Skin of body (tissue), 2 donors: ENCODE data around the gene ADGRF3. TPM values are rescaled to one million over a fixed set of nuclear protein-coding genes. Genes with fewer than 3 reads are reported as not detected.
"Not testable (repeated sequence)": the region's sequence is repeated elsewhere in the genome, so short reads cannot be mapped to it uniquely, and the experiment has no call there.

Source experiments
- DNase-seq: peaks from one replicate; lab custom pipeline; 2025; lab: John Stamatoyannopoulos, UW
- total RNA-seq: library from RNA; depleted of rRNA; stranded (reverse); fragments of >200 nt; gene quantifications from one replicate; pipeline ENCODE4 v1.2.3, GENCODE V29; 2014

The ADGRF3 gene
- total RNA-seq, 1 donor from 2014 or later: not detected

DNA sequence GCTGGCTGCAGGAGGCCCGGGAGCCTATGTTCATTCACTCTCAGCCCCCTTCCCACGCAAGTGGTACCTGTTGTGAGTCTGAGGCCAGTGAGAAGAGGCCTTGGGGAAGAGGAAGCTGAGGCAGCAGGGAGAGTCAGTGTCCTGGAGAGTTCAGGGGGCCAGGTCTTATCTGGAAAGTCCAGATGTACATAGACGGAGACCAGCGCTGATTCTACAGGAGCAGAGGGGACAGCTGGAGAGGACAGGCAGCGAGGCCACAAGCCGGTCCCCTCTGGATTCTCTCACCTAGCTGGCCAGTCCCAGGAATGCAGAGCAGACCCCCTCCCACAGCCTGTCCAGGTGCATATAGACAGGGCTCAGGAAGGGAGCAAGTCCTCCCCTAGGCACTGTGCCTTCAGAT, 29.7 kb downstream of the ADGRF3 start:
- no peak for DNase-seq

DNA sequence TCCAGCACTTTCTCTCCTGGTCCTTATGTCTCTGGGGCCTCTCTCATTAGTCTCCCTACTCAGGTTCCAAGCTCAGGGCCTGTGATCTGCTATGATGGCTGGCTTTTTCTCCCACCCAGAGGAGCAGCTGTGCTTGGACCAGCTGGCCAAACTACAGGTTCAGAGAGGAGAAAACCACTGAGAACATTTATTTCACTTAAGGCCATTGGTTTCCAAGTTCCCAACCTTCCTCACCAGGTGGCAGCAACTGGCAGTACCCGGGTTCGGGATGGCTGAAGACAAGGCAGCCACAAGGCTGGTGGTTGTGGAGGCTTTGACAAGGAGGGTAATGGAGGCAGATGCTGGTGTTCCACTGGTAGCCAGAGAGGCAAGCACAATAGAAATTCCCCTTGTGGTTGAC, 30.5 kb downstream of the ADGRF3 start:
- DNase-seq: no peak

DNA sequence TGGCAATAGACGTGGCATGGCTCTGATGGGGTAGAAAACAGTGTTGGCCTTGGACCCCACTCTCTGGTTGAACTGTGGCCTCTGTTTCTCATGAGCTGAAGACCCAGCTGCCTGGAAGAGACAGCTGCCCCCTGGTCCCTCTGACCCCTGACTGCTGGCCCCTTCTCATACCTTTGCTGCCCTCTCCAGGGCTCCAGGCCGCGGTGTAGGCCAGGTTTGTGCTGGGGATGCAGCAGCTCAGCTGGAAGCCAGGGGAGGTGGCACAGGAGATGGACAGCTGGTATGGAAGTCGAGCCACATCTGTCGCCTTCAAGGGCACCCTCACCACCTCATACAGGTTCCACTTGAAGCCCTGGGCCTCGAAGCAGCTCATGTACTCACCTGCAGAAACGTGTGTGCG, 32.3 kb downstream of the ADGRF3 start:
- DNase-seq: no peak

DNA sequence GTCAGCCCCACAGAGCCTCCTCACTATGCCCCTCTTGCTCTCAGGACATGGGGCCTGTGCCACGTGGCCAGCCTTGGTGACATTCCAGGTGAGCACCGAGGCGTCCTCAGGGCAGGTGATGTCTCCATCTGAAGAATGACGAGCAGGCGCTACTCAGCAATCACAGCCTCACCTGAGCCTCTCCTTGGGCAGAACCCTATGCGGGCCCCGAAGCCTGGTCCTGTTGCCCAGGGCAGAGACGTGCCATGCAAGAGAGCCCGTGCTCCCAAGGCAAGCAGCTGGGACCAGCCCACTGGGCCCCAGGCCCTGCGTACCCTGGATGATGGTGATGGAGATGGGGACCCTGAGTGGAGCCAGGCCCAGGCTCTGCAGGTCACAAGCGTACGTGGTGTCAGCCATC, 33.1 kb downstream of the ADGRF3 start:
- DNase-seq: no peak

DNA sequence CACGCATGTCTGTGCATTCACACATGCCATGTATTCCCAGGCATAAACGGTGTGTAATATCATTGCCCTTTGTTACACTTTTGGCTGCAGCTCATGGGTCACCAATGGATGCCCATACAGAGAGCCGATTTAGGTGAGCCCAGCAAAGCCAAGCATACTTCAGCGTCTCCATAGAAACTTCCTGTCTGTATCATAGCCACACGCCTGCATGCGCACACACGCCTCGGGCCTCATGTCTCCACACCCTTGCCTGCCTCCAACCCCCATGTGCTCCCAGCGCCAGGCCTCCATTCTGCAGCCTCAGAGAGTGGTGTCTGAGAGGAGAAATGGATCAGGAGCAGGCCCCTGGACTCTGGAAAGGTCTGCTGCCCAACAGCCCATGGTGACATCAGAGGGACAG, 34.1 kb downstream of the ADGRF3 start:
- no peak for DNase-seq

DNA sequence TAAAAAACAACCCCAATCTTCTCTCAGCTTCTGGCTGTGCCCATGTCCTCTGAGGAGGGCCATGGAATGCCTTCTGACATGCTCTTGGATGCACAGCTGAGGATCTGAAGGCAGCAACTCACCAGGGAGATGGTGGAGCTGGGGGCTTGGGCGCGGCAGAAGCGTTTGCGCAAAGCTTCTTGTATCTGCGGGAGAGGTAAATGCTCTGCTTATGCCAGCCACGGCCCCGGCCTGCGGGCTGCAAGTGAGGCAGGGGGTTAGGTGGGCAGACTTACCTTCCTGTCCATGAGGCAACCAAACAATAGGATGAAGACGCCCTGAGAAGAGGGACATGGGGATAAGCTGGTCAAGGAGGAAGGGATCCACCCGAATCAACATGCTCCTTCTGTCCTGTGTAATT, 36.7 kb downstream of the ADGRF3 start:
- DNase-seq: no peak

DNA sequence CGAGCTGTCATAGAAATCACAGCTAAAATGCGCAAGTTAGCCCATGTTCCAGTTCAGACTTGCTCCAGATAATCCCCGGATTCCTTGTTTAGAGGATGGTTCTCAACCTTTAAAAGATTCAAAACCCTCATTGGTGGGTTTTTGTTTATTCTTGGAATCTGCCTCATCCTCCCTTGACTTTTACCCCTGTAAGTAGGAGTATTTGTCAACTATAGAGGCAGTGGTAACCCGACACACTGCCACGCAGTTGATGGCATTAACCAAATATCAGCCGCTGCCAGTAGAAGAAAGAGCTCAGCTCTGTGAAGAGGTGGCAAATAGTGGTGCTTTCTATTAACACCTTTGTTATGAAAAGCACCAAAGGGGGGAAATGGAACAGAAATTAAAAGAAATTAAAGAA, 41.0 kb downstream of the ADGRF3 start:
- no peak for DNase-seq

DNA sequence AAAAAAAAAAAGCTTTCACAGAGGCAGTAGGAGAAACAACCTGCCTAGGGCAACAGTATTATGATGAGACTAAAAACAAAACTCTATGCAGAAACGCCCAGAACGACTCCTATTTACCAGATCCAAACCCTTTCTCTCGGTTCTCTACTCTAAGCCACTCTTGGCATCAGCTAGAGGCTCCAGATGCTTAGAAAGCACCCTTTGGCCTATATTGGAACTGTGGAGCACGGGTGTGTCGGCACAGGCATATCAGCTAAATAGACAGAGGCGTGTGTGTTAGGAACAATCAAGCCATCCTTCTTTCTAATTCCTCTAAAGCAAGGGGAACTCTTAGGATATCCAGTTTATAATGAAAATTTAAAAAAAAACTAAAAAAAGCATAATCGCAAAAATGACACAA, 41.5 kb downstream of the ADGRF3 start:
- DNase-seq: not testable (repeated sequence)

DNA sequence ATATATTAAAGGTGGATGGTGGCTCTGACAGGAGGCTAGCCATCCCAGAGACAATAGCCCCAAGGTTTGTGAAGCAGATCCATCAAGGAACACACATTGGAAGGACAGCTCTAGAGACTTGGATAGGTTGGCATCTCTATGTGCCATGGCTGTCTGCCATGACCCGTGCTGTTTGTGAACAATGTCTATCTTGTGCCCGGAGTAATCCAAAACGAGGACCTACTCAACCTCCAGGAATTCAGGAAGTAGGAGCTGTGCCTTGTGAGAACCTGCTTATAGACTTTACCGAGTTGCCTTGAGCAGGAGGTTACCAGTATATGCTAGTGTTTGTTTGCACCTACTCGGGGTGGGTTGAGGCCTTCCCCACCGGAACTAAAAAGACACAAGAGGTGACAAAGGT, 43.7 kb downstream of the ADGRF3 start:
- no peak for DNase-seq

DNA sequence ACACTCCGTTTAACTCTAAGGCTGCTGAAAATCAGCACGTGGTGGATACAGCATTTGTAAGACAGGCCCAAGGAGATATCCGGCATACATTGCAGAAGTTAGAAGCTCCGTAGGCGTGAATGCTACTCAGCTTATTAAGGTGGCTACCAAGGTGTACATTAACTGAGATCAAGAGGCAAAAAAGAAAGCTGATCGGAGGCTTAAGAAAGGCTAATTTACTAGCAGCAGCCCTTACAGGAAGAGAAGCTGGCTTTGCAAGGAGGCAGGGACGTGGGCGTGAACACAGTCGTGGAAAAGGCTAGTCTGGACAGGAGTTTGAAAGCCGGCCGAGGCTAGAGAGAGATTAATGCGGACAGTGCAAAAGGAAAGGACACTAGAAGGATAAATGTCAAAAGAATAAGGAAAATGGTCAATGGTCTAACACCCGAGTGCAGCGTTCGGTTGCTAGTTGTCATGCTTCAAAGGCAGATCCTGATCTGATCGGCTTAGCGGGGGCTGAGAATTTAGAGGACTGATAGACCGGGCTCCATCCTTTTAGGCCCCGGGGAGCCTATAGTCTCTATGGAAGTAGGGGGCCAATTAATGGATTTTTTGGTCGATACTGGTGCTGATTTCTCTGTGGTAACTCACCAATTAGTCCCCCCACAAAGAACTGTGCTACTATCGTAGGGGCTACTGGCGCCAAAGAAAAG, 46.2 kb downstream of the ADGRF3 start:
- peak; percentile 49 for DNase-seq

DNA sequence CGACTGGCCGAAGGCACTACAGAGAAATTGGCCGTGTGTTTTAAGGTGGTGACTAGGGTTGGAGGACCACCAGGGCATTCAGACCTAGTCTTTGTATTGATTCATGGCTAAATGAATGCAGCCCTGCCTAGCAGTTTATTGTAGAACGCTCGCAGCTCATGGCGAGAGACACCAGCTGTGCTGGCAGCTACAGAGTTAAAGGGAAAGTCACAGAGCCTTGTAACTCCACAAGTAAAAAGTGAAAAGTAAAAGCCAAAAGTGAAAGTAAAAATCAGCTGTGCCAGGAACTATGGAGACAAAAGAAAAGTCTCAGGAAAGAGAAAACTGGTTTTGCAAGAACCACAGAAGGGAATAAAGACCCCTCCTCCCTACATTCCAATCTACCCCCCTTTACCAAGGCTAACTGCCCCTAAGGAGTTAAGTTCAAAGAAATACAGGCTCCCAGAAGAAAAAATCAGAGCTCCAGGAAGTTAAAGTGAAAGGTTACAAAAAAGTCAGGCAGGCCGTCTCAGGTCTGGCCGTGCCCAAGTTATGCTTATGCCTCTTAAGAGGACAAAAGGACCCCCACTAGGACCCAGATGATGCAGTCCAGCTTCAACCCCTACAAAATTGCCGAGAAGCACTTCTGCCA, 47.0 kb downstream of the ADGRF3 start:
- peak; percentile 57 for DNase-seq

DNA sequence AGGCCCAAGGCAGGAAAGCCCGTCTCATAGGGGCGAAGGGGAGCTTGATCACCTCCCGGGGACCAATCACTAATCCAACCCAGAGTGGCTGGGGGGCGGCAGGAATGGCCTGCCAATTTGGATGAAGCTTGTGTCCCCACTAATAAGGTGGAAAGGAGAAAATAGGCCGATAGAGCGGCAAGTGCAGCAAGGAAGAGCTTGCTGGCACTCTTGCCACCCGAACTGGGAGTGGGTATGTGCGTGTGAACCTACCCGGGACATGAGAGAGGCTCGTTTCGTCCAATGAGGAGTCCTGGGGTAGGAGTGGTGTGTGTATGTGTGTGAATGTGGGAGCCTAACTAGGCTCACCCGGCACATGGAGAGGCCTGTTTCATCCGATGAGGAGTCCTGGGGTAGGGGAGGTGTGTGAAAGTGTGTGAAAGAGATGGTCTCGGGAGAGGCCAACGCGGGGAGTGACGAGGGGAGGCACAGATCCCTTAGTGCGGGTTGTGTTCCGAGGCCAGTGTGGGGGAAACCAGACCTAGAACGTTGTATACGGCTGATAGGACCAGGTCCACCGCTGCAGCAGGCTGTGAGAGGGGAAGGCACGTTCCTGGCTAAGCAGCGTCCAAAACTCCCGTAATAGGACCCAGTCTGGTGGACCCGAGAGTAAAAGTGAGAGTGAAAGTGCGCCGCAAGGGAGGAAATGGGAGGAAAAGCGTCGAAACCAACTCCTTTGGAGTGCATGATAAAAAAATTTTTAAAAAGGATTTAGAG, 47.8 kb downstream of the ADGRF3 start:
- peak; percentile 17 for DNase-seq

DNA sequence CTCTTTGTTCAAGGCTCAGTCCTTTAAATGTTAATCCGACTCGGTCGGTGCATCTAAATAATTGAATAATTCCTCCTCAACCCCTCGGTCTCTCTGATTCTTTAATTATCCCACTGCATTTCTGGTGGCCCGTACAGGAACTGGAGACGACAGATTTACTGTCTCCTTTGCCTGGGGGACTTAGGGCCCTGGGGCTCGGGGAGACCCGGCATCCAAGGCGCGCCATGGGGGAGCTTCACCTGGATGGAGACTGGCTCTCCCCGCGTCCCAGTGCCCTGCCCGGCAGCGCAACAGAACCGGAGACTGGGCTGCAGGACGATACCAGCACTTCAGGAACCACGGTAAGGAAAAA, 48.3 kb downstream of the ADGRF3 start:
- no peak for DNase-seq

DNA sequence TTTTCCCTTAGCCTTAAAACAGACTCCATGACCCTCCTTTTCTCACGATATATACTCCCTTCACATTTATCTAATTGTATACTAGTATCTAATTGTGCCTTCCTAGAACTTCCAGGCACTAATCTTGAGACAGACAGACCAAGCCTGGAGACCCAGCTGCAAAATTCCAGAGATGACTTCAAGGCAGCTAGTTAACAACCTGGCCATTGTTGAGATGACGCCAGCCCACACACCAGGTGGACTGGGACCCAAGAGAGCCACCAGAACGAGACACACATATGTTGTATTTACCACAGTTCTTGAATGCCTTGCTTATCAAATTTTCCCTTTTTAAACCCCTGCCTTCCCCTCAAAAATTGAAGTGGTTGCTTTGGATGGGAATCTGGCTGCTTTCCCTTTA, 49.5 kb downstream of the ADGRF3 start:
- no peak for DNase-seq

DNA sequence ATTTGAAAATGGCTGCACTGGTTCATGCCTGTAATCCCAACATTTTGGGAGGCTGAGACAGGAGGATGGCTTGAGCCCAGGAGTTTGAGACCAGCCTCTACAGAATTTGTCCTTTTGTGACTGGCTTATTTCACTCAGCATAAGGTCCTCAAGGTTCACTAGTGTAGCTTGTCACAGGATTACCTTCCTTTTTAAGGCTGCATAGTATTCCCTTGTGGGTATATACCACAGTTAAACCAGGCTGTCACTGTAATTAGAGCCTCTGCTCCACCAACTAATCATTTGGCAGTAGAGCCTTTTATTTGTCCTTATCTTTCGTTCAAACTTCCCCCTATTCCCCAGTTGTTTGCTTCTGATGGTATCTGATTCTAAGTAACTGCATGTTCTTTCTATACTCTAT, 51.1 kb downstream of the ADGRF3 start:
- DNase-seq: no peak

DNA sequence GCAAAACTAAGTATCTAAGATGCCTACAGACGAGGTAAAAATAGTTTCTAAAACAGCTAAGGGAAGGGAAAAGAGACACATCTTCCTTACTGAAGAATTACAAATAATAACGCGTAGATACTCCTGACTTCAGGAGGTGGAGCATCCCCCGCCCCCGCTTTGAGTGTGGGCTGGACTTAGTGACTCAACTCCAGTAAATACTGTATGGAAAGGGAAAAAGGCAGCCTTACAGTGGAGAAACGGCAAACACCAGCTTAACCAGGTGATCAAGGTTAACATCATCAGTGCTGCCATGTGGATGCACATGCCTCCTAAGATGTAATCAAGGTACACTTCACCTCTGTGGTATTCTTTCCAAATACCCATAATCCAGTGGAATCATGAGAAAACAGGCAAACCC, 53.9 kb downstream of the ADGRF3 start:
- DNase-seq: no peak

DNA sequence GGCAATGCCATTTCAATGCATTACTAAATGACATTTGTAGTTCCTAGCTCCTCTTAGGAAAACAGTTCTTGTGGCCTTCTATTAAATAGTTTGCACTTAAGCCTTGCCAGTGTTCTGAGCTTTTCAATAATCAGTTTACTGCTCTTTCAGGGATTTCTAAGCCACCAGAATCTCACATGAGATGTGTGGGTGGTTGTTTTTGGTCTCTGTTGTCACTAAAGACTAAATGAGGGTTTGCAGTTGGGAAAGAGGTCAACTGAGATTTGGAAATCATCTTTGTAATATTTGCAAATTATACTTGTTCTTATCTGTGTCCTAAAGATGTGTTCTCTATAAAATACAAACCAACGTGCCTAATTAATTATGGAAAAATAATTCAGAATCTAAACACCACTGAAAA, 56.6 kb downstream of the ADGRF3 start:
- no peak for DNase-seq

DNA sequence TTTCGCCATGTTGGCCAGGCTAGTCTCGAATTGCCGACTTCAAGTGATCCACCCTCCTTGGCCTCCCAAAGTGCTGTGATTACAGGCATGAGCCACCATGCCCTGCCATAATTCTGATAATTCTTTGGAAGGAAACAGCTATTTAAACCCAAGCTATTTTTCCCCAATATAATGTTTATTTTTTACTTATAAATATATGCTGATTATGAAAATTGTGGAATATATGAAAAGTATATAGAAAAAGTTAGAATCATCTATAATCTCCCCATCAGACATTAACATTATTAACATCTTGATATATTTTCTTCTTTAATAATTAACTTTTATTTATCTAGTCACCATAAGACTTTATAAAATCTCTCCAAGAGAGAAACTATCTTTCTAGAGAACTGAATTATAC, 60.7 kb downstream of the ADGRF3 start:
- no peak for DNase-seq

DNA sequence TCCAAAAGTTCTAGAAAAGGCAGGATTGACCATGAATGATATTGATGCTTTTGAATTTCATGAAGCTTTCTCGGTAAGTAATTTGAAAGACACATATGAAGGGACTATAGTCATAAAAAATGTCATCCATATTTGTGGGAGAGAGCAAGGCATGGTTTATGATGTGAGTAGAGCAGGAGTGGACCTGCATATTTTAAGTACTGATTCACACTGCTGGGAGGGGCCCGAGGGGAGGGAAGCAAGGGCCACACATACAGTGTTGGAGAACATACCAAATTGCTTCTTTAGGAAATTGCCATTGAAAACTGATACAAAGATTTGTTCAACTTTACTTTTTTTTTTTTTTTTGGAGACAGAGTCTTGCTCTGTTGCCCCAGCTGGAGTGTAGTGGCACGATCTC, 62.5 kb downstream of the ADGRF3 start:
- no peak for DNase-seq

DNA sequence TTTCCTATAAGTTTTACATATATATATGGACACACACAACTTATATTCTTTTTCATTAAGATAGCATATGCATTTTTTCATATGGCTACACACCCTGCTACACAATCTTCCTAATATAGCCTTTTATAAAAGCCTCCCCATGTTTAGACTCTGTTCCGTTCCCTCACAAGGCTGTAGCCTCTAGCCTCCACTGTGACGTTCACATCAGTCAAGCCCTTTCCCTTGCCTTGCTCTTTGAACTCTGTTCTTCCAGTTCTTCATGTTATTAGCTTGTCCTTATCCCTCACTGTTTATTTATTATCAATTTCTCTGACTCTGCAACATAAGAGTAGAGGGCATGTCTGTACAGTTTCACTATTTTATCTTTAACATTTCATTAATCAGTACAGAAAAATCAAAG, 63.0 kb downstream of the ADGRF3 start:
- DNase-seq: no peak

DNA sequence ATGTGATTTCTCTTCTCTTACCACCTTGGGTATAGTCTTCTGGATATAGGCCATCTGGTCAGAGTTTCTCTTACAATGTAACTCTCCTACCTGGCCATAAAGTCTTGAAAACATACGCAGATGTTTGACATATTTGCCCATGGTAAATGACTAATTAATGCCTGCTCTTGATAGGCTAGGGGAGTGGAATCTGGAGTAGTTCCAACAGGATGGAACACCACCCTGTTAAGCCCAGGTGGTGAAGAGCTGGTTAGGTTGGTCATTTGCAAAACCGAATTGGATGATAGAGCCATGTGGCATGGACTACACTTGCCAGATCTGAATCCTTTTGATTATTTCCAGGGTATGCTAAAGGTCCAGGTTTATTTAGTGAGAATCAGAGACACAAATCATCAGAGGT, 65.4 kb downstream of the ADGRF3 start:
- DNase-seq: no peak

DNA sequence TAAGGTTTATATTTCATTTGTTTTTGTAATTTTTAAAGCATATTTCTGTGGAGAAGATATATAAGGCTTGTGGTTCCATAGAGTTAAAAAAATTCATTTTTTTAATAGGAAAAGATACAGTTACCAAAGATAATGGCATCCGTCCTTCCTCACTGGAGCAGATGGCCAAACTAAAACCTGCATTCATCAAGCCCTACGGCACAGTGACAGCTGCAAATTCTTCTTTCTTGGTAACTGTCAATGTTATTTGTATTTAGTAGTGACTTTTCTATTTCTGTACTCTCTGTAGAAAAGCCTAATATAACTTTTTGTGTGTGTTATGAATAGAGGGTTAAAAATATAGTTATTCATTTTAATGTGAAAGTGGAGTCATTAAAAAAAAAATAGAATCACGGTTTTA, 66.7 kb downstream of the ADGRF3 start:
- DNase-seq: no peak
